ENCODE data around the gene ADO.
A peak's percentile ranks its signal among the peaks of the same experiment; 100 is the strongest.

The ADO gene

GRCh38 chr10:62818426-62819011 is 14.0 kb downstream of the ADO start:
- no peak for DNase-seq (ENCODE audit: low read depth)

GRCh38 chr10:62819141-62819920 is 14.8 kb downstream of the ADO start:
- DNase-seq (ENCODE audit: low read depth): no peak

- no peak for DNase-seq (ENCODE audit: low read depth)
These were observed 16.1 kb downstream of the ADO start for GRCh38 chr10:62820586-62820985.

- no peak for DNase-seq (ENCODE audit: low read depth)
These were observed 21.8 kb downstream of the ADO start for GRCh38 chr10:62826273-62826672.

GRCh38 chr10:62829622-62830021 is 25.1 kb downstream of the ADO start:
- DNase-seq (ENCODE audit: low read depth): no peak

GRCh38 chr10:62830679-62831078 is 26.2 kb downstream of the ADO start:
- no peak for DNase-seq (ENCODE audit: low read depth)

- DNase-seq (ENCODE audit: low read depth): peak; percentile 82
These were observed 26.8 kb downstream of the ADO start for GRCh38 chr10:62831346-62831745.

GRCh38 chr10:62839590-62839989 is 35.1 kb downstream of the ADO start:
- no peak for DNase-seq (ENCODE audit: low read depth)

- no peak for DNase-seq (ENCODE audit: low read depth)
These were observed 38.5 kb downstream of the ADO start for GRCh38 chr10:62842983-62843382.

GRCh38 chr10:62843600-62843999 is 39.1 kb downstream of the ADO start:
- no peak for DNase-seq (ENCODE audit: low read depth)

GRCh38 chr10:62844280-62845011 is 39.9 kb downstream of the ADO start:
- no peak for DNase-seq (ENCODE audit: low read depth)

GRCh38 chr10:62847433-62847832 is 42.9 kb downstream of the ADO start:
- no peak for DNase-seq (ENCODE audit: low read depth)

GRCh38 chr10:62850646-62851045 is 46.1 kb downstream of the ADO start:
- DNase-seq (ENCODE audit: low read depth): no peak

GRCh38 chr10:62851442-62851841 is 46.9 kb downstream of the ADO start:
- peak; percentile 34 for DNase-seq (ENCODE audit: low read depth)

GRCh38 chr10:62852961-62853702 is 48.6 kb downstream of the ADO start:
- no peak for DNase-seq (ENCODE audit: low read depth)

- no peak for DNase-seq (ENCODE audit: low read depth)
These were observed 49.2 kb downstream of the ADO start for GRCh38 chr10:62853710-62854109.

- DNase-seq (ENCODE audit: low read depth): no peak
These were observed 51.5 kb downstream of the ADO start for GRCh38 chr10:62856021-62856420.
